GM18505 (cell line): ENCODE results near the gene CAMKV.

Experiments used
- ATAC-seq: cut with Tn5 transposase; IDR thresholded peaks from one replicate; pipeline ENCODE4 v1.9.1; 2021; ENCODE audit not compliant: unreplicated experiment
- POLR2A ChIP-seq: IDR thresholded peaks from 4 replicates; pipeline ENCODE4 v1.6.1; 2011; ENCODE audit warnings: borderline replicate concordance; ENCODE audit not compliant: insufficient read depth, insufficient read length; ENCODE audit errors: extremely low read depth

Gene CAMKV

GRCh38 chr3:49902511-49903345, 33.0 kb upstream of the CAMKV start:
- no peak for TF ChIP-seq POLR2A
- ATAC-seq, result no peak

GRCh38 chr3:49901366-49902339, 31.9 kb upstream of the CAMKV start:
- no peak for ATAC-seq

GRCh38 chr3:49900491-49901153, 30.9 kb upstream of the CAMKV start:
- ATAC-seq, result no peak
- no peak for TF ChIP-seq POLR2A

More at GRCh38 chr3:49901366-49902339, 31.9 kb upstream of the CAMKV start:
- no peak for TF ChIP-seq POLR2A

- no peak for ATAC-seq
These were observed 30.1 kb upstream of the CAMKV start for GRCh38 chr3:49899815-49900214.

GRCh38 chr3:49898991-49899390, 29.3 kb upstream of the CAMKV start:
- no peak for TF ChIP-seq POLR2A
- no peak for ATAC-seq

More at GRCh38 chr3:49899815-49900214, 30.1 kb upstream of the CAMKV start:
- no peak for TF ChIP-seq POLR2A

GRCh38 chr3:49896345-49896744, 26.6 kb upstream of the CAMKV start:
- no peak for ATAC-seq
- TF ChIP-seq POLR2A, result no peak

GRCh38 chr3:49895791-49896190, 26.1 kb upstream of the CAMKV start:
- ATAC-seq, result no peak
- no peak for TF ChIP-seq POLR2A

DNA sequence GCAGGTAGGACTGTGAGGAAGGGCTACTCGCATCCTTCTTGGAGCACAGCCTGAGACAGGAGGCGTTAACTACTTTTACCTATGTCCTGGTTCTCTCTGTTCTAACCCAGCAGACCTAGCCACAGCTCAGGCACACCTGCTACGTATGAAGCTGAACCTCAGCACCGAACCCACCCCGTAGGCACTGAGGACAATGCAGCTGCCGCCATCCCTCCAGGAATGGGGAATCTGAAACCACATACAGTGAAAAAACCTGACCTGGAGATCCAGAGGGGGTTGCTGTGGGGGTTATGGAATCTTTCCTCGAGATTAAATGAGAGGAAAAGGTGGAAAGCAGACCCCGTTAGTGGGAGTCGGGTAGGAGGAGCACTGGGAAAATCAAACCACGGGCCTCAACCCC, 19.6 kb upstream of the CAMKV start:
- no peak for ATAC-seq
- no peak for TF ChIP-seq POLR2A

GRCh38 chr3:49886922-49887265, 17.2 kb upstream of the CAMKV start:
- no peak for ATAC-seq

DNA sequence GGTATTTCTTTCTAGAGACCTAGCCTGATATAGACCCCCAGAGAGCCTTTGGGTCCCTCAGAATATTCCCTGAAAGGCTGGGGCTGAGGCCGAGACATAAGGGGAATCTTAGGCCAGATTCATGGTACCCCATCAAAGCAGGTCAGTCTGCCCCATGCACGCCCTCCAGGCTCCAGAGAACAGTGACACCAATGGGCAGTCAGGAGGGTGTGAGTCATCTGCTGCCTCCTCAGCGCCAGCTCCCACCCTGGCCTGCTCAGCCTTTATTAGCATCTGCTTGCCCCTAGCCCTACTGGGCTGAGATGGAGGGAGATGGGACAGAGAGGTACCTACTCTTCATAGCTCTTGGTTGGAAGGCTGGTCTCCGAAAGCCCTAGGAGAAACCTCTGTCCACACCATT, 14.3 kb upstream of the CAMKV start:
- no peak for ATAC-seq
- no peak for TF ChIP-seq POLR2A

More at GRCh38 chr3:49886922-49887265, 17.2 kb upstream of the CAMKV start:
- TF ChIP-seq POLR2A, result no peak

DNA sequence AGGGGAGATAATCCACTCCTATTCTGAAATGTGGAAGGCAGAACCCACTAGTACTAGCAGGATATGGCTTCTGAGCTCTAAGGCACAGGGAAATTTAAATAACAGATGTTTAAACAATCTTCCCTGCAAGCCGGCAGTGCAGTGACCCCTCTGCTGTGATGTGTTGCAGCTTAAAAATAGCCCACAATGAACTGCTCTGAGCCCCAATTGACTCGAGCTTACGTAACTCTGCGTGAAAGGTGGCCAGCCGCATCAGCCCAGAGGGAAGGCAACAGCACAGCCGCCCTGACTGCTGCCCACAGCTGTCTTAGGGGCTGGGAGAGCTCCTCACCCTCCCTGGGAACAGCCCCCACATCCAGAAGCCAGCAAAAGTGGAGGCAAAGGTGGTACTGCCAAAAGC, 12.5 kb upstream of the CAMKV start:
- no peak for ATAC-seq
- no peak for TF ChIP-seq POLR2A

DNA sequence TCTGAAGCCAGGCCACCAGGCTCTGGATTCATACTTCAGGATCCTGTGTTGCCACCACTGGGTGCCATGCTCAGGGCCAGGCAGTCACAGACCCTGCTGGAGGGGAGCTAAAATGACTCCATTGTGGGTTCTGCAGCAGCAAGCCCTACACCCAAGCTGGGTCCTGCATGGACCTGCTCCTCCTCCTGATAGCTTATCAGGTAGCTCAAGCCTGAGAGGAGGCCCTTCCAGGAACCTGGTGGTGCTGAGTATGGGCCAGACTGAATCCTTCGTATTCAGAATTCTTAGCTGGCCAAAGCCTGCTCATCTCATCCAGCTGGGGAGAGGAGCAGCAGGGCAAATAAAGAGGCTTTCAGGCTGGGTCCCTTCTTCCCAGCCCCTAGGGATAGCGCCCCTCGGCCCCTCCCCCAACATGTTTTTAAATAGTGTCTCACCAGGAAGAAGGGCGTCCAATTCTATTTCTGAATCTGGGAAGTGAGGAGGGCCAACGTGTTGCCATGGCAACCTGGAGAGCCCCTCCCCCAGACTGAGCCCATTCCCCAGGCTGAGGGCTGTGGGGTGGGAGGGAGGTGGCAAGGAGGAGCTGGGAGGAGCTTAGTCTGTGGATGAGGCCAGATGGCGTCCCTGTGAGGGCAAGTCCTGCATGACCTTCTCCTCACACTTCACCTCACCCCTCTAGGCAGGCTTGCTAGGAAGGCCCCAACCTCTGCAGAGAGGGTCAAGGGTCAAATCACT, 11.0 kb upstream of the CAMKV start:
- no peak for TF ChIP-seq POLR2A

More for the DNA sequence above, 11.0 kb upstream of the CAMKV start:
- no peak for ATAC-seq
